ENCODE results near the gene BMP7.
"Not testable (repeated sequence)": the region's sequence is repeated elsewhere in the genome, so short reads cannot be mapped to it uniquely, and the experiment has no call there.

Gene BMP7

GRCh38 chr20:57202309-57202708, 64.1 kb downstream of the BMP7 start:
- FAIRE-seq, result no peak
- no peak for DNase-seq (ENCODE audit: insufficient read length)
- TF ChIP-seq TAF1 (IDR thresholded peaks at IDR 0.05; ENCODE audit: borderline replicate concordance, low read depth, low read length), result no peak
- TF ChIP-seq POLR2A (IDR thresholded peaks at IDR 0.05; ENCODE audit: low read depth, low read length), result no peak

DNA sequence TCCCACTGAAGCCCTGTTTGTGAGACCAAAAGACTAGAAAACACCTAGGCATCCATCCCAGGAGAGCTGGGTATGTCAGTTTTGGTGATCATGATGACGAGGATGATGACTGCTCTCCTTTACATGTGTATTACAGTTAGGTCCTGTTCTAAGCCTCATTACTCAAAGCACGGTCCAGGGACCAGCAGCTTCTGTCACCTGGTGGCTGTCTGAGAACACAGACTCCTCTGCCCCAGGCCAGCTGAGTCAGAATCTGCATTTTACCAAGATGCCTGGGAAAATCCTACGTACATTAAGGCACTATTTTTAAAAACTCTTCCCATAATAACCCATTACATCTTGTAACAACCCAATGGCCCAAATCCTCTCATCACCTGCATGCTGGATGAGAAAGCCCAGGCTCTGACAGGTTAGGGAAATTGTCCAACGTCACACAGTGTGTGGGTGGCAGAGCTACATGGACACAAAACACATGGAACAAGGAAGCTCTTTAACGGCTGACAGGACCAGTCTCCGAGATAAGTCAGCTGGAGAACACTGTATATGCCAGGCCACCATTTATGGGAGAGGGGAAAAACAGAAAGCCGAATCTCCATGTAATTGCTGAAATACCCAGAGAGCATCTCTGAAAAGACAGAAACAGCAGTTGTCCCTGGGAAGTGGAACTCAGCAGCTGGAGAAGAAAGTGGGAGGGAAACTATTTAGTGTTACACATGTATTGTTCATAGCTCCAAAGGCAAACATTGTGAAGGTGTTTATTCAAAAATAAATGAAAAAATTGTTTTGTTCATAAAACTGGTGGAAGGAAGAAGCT, 65.4 kb downstream of the BMP7 start:
- DNase-seq (ENCODE audit: insufficient read length) (no peak), FAIRE-seq (no peak)
- TF ChIP-seq TAF1 (IDR thresholded peaks at IDR 0.05; ENCODE audit: borderline replicate concordance, low read depth, low read length) (no peak), POLR2A (IDR thresholded peaks at IDR 0.05; ENCODE audit: low read depth, low read length) (no peak), POLR2AphosphoS5 (IDR thresholded peaks at IDR 0.05; ENCODE audit: low read depth, low read length) (no peak)

GRCh38 chr20:57199656-57200405, 66.6 kb downstream of the BMP7 start:
- no peak for DNase-seq (ENCODE audit: insufficient read length)
- no peak for TF ChIP-seq POLR2AphosphoS5 (IDR thresholded peaks at IDR 0.05; ENCODE audit: low read depth, low read length)
- TF ChIP-seq POLR2A (IDR thresholded peaks at IDR 0.05; ENCODE audit: low read depth, low read length), result no peak
- no peak for TF ChIP-seq TAF1 (IDR thresholded peaks at IDR 0.05; ENCODE audit: borderline replicate concordance, low read depth, low read length)
- FAIRE-seq, result no peak

DNA sequence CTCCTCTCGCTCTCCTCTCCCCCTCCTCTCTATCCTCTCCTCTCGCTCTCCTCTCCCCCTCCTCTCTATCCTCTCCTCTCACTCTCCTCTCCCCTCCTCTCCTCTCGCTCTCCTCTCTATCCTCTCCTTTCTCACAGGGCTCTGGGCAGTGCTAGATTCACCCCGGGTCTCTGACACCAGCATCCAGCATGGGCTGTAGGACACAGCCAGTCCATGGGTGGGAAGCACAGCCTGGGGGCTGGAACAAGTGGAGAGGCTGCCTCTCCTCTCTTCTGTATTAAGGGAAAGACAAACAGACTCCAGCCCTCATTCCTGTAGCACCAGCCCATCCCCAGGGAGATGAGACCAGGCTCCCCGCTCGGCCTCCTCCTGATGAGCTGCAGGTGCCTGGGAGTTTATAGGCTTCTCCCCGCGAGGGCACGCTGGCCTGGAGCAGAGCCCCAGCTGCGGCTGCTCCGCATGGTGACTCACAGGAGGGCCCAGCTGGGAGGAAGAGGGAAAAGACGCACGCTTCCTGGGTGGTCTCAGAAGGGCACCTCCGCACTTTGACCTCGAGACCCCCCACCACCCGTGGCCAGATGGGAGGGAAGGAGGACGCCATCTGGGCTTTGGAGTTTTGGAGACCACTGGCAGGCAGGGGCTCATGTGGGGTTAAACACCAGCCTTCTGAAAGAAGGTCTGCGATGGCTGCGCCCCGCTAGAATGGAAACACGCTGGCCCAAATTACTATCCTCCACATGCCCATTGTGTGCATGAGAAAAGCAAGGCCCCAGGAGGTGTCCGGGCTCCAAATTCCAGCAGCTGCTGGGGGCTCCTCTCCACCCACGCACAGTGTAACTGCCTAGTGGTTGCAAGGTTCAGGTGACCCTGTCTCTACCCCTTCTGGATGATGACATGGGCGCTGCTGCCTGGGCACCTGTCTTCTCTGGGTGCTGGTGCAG, 68.0 kb downstream of the BMP7 start:
- DNase-seq (ENCODE audit: insufficient read length), result no peak
- no peak for TF ChIP-seq POLR2AphosphoS5 (IDR thresholded peaks at IDR 0.05; ENCODE audit: low read depth, low read length)
- no peak for TF ChIP-seq POLR2A (IDR thresholded peaks at IDR 0.05; ENCODE audit: low read depth, low read length)
- TF ChIP-seq TAF1 (IDR thresholded peaks at IDR 0.05; ENCODE audit: borderline replicate concordance, low read depth, low read length), result no peak
- FAIRE-seq, result no peak

DNA sequence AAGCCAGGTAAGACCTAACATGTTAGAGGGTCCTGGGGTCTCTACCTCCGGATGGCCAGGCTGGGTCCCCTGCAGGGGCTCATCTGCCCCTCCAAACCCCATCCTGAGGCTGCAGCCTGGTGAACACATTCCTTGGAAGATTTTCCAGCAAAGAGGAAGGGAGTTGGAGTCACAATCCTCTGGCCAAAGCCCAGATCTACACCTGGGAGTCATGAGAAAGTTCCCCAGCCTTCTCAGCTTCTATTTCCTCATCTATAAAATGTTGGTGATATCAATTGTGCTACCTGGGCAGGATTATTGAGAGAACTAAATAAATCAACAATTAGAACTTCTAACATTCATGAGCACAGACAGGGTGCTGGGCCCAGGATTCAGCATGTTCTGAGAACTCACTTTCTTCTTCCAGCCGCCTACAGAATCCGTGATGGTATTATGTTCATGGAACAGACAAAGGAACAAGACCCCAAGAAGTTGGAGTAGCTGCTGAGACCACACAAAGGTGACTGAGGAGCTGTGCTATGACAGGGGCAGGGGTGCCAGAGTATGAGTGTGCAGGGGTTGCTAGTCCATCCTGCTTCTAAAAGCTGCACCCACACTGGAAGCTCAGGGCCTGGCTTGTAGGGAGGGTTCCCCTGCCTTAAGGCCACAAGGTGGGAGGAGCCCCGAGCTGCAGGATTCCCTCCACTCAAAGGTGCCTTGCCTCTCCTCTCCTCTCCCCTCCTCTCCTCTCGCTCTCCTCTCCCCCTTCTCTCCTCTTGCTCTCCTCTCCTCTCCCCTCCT, 68.9 kb downstream of the BMP7 start:
- no peak for TF ChIP-seq TAF1 (IDR thresholded peaks at IDR 0.05; ENCODE audit: borderline replicate concordance, low read depth, low read length)
- TF ChIP-seq POLR2AphosphoS5 (IDR thresholded peaks at IDR 0.05; ENCODE audit: low read depth, low read length), result no peak
- no peak for TF ChIP-seq POLR2A (IDR thresholded peaks at IDR 0.05; ENCODE audit: low read depth, low read length)
- no peak for DNase-seq (ENCODE audit: insufficient read length)
- FAIRE-seq, result no peak

GRCh38 chr20:57195469-57196100, 70.9 kb downstream of the BMP7 start:
- DNase-seq (ENCODE audit: insufficient read length), result no peak
- FAIRE-seq, result no peak
- no peak for TF ChIP-seq POLR2AphosphoS5 (IDR thresholded peaks at IDR 0.05; ENCODE audit: low read depth, low read length)
- no peak for TF ChIP-seq TAF1 (IDR thresholded peaks at IDR 0.05; ENCODE audit: borderline replicate concordance, low read depth, low read length)
- TF ChIP-seq POLR2A (IDR thresholded peaks at IDR 0.05; ENCODE audit: low read depth, low read length), result no peak

- no peak for DNase-seq (ENCODE audit: insufficient read length)
- TF ChIP-seq POLR2AphosphoS5 (IDR thresholded peaks at IDR 0.05; ENCODE audit: low read depth, low read length) (no peak), POLR2A (IDR thresholded peaks at IDR 0.05; ENCODE audit: low read depth, low read length) (no peak), TAF1 (IDR thresholded peaks at IDR 0.05; ENCODE audit: borderline replicate concordance, low read depth, low read length) (no peak)
- FAIRE-seq, result no peak
These were observed 71.4 kb downstream of the BMP7 start for GRCh38 chr20:57195023-57195422.

DNA sequence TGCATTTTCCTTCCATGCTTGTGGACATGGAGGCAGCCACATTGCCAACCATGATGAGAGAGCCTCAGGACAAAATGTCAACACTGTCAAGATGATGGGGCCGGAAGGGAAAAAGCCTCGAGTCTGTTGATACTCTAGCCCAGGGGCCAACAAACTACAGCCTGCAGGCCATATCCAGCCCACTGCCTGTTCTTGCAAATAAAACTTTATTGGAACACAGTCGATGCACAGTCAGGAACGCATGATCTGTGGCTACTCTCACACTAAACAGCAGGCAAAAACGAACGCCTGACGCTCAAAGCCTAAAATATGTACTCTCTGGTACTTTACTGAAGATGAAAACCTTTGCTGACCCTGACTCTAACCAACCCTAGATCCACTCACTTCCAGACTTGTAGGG, 72.3 kb downstream of the BMP7 start:
- TF ChIP-seq TAF1 (IDR thresholded peaks at IDR 0.05; ENCODE audit: borderline replicate concordance, low read depth, low read length) (no peak), POLR2AphosphoS5 (IDR thresholded peaks at IDR 0.05; ENCODE audit: low read depth, low read length) (no peak), POLR2A (IDR thresholded peaks at IDR 0.05; ENCODE audit: low read depth, low read length) (no peak)
- no peak for FAIRE-seq
- DNase-seq (ENCODE audit: insufficient read length), result no peak

DNA sequence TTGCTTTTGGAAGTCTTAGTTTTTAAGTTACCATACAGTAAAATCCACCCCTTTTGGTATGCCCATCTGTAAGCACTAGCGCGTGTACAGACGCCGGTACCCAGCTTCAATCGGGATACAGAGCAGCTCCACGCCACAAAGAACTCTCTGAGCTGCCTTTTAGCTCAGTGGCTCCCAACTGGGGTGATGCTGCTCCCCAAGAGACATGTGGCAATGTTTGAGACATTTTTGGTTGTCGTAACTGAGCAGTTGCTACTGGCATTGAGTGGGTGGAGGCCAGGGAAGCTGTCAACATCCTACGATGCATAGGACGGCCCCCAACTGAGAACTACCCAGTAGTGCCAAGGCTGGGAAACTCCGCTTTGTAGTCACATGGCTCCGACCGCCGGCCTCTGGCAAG, 73.3 kb downstream of the BMP7 start:
- no peak for TF ChIP-seq POLR2AphosphoS5 (IDR thresholded peaks at IDR 0.05; ENCODE audit: low read depth, low read length)
- TF ChIP-seq POLR2A (IDR thresholded peaks at IDR 0.05; ENCODE audit: low read depth, low read length), result no peak
- FAIRE-seq (no peak), DNase-seq (ENCODE audit: insufficient read length) (no peak)

DNA sequence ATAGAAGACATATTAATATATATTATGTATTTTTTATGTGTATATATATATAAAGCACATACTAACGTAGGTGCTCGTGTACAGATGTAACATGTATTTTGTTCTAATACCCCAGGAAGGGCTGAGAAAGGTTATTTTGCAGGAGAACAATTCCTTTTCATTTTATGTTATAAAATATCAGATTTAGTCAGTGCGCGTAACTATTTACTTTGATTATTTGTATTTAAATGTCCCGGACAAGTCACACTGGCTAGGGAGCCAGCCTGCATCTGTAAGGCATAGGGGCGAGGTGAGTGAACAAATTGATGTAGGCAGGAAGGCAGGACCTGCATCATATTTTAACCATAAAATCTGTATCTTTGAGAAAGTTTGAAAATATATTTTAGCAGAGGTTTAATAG, 74.1 kb downstream of the BMP7 start:
- TF ChIP-seq POLR2AphosphoS5 (IDR thresholded peaks at IDR 0.05; ENCODE audit: low read depth, low read length) (no peak), POLR2A (IDR thresholded peaks at IDR 0.05; ENCODE audit: low read depth, low read length) (no peak), TAF1 (IDR thresholded peaks at IDR 0.05; ENCODE audit: borderline replicate concordance, low read depth, low read length) (no peak)
- no peak for FAIRE-seq
- no peak for DNase-seq (ENCODE audit: insufficient read length)

- not testable (repeated sequence) for FAIRE-seq; DNase-seq (ENCODE audit: insufficient read length)
These were observed 75.2 kb downstream of the BMP7 start for GRCh38 chr20:57191265-57191638.
